Breast epithelium (tissue), 4 donors: ENCODE measurements around the gene ARSH. TPM values are rescaled to one million over a fixed set of nuclear protein-coding genes. Genes with fewer than 3 reads are reported as not detected.
"Not testable (repeated sequence)": the region's sequence is repeated elsewhere in the genome, so short reads cannot be mapped to it uniquely, and the experiment has no call there.

ENCODE experiments used
- DNase-seq, 2 donors: peaks; one replicate each; pipeline ENCODE4 v3.0.0-alpha.2; 2019; ENCODE audit warnings: low spot score in 2 of 2
- H3K27ac ChIP-seq, 2 donors: fragments of 200-600 bp; sonication (generic) in 1 of 2; one replicate each; pipeline ENCODE4 v1.5.1; 2016 to 2019; ENCODE audit warnings: mild to moderate bottlenecking in 1 of 2
- H3K27me3 ChIP-seq, 2 donors: fragments of 200-600 bp; sonication (generic) in 1 of 2; one replicate each; pipeline versions ENCODE4 v1.5.1 to v1.6.0; 2017 to 2019; ENCODE audit warnings: control low read depth in 1 of 2, mild to moderate bottlenecking in 1 of 2
- H3K36me3 ChIP-seq: fragments of 200-600 bp; one replicate; pipeline ENCODE4 v1.5.1; 2019
- H3K4me1 ChIP-seq, 2 donors: fragments of 200-600 bp; sonication (generic); one replicate each; pipeline ENCODE4 v1.5.1; 2016 to 2019; ENCODE audit warnings: control low read depth in 1 of 2
- H3K4me3 ChIP-seq, 3 donors: fragments of 200-600 bp; sonication (generic); 1 replicate in 2 of 3; 2 replicates in 1 of 3; pipeline ENCODE4 v1.5.1; 2016 to 2019; ENCODE audit warnings: mild to moderate bottlenecking in 3 of 3, moderate library complexity in 2 of 3
- H3K9me3 ChIP-seq, 2 donors: fragments of 200-600 bp; sonication (generic) in 1 of 2; one replicate each; pipeline ENCODE4 v1.5.1; 2016 to 2019; ENCODE audit warnings: control low read depth in 1 of 2
- CTCF ChIP-seq, 3 donors: fragments of 450-650 bp; IDR thresholded peaks; one replicate each; pipeline ENCODE4 v1.5.1; 2016 to 2017; ENCODE audit warnings: antibody characterized with exemption in 3 of 3, mild to moderate bottlenecking in 3 of 3, moderate library complexity in 3 of 3
- POLR2A ChIP-seq: fragments of 450-650 bp; IDR thresholded peaks from one replicate; pipeline ENCODE4 v1.6.1; 2016; ENCODE audit warnings: antibody characterized with exemption, mild to moderate bottlenecking, moderate library complexity
- POLR2AphosphoS5 ChIP-seq, 3 donors: sonication (generic); formaldehyde crosslinking; IDR thresholded peaks; one replicate each; pipeline ENCODE4 v1.6.1; 2017; ENCODE audit warnings: antibody characterized with exemption in 3 of 3
- intact Hi-C: fragments of 100-400 bp; cut with DNase I; formaldehyde crosslinking; loops from one replicate; pipeline ENCODE4 v1.15.1; 2023; ENCODE audit warnings: low total_unique reads
- total RNA-seq, 3 donors: library from RNA; depleted of rRNA; stranded (reverse); fragments of >200 nt; gene quantifications; one replicate each; pipeline ENCODE4 v1.1.0, GENCODE V29; 2016

The ARSH gene
- total RNA-seq, 3 donors from 2014 or later: 0.33 TPM; not detected in 2

- Histone ChIP-seq H3K27ac (no peak overlapping the region), H3K4me1 (no peaks in the 10 kb centered on the region), H3K4me3 (no peak overlapping the region), H3K9me3 (no peaks in the 10 kb centered on the region), H3K27me3 (no peaks in the 10 kb centered on the region), H3K36me3 (no peaks in the 10 kb centered on the region)
- DNase-seq: no peak
- intact Hi-C loops: no loop called here
- TF ChIP-seq POLR2AphosphoS5 (IDR thresholded peaks at IDR 0.05) (no peak), CTCF (IDR thresholded peaks at IDR 0.05) (no peak), POLR2A (no peak)
Observed at GRCh38 chrX:3044196-3044595, 37.9 kb downstream of the ARSH start.

- Histone ChIP-seq H3K9me3 (no peaks in the 10 kb centered on the region), H3K27me3 (no peaks in the 10 kb centered on the region), H3K27ac (no peak overlapping the region), H3K4me3 (no peak overlapping the region), H3K4me1 (no peaks in the 10 kb centered on the region), H3K36me3 (no peaks in the 10 kb centered on the region)
- no peak for DNase-seq
- intact Hi-C loops: no loop called here
- no peak for TF ChIP-seq POLR2A
- no peak for TF ChIP-seq CTCF (IDR thresholded peaks at IDR 0.05)
- TF ChIP-seq POLR2AphosphoS5 (IDR thresholded peaks at IDR 0.05): no peak
Observed at GRCh38 chrX:3044671-3045070, 38.3 kb downstream of the ARSH start.

DNA sequence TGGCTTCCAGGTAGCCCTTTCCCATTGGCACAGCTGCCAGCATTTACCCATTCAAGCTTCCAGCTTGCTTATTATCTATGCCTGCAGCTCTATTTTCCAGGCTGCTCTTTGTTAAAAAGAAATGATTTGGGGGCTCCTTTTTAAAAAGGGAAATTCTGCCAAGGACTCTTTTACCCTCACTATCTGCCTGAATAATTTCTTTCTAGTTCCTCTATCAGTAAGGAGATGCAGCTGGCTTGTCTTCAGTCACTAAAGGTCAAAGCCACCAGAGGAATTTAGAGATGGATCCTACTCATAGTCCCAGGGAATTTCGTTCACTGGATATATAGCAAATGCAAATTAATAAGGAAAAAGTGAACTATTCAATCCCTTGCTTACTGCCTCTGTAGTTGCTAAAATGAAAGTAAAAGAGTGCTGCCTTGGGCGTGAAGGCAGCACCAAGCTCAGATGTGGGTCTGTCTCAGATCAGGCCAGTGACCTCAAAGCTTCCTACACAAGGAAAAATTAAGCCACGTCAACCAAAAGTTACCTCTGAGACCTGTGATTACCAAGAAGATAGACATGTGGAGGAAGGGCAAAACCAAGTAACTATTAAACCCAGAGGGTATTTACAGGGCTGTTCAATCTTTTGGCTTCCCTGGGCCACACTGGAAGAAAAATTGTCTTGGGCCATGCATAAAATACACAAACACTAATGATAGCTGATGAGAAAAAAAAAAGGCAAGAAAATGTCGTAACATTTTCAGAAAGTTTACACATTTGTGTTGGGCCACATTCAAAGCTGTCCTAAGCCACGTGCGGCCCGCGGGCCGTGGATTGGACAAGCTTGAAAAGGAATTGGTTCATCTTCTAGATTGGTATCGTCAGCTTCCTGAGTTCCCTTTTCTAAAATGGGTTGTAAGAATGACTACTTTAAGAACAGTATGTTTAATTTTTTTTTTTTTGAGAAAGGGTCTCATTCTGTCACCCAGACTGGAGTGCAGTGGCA, 40.2 kb downstream of the ARSH start:
- Histone ChIP-seq H3K4me1 (no peaks in the 10 kb centered on the region), H3K27me3 (no peaks in the 10 kb centered on the region)
- intact Hi-C loops: no loop called here

GRCh38 chrX:3050523-3051175, 44.3 kb downstream of the ARSH start:
- intact Hi-C loops, DNase-seq, H3K27me3 ChIP-seq, H3K36me3 ChIP-seq, H3K27ac ChIP-seq, H3K9me3 ChIP-seq, H3K4me1 ChIP-seq, H3K4me3 ChIP-seq: not testable (repeated sequence)

More for the DNA sequence above, 40.2 kb downstream of the ARSH start:
- H3K9me3 ChIP-seq: no peaks in the 10 kb centered on the region
- H3K27ac ChIP-seq: no peak overlapping the region
- H3K4me3 ChIP-seq: no peak overlapping the region
- TF ChIP-seq CTCF (IDR thresholded peaks at IDR 0.05) (no peak), POLR2AphosphoS5 (IDR thresholded peaks at IDR 0.05) (no peak), POLR2A (no peak)
- no peak for DNase-seq
- no peaks in the 10 kb centered on the region for H3K36me3 ChIP-seq

DNA sequence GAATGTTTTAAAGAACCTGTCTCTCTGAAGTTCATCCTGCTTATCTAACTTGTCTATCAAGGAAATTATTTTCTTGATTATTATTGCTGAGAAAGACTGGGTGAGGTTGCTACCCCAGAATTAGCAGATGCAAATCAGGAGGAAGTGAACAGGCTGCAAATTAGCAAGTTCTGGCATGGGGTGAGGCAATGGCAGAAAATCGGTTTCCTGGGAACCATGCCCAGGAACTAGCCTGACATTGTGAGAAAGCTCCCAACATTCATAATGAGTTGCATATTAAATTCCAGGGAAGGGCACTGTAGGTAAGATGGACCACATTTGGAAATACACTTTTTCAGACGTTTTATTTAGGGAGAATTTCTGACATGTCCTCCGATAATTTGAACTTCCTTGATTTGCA, 46.5 kb downstream of the ARSH start:
- TF ChIP-seq POLR2A: no peak
- no peak for TF ChIP-seq POLR2AphosphoS5 (IDR thresholded peaks at IDR 0.05)
- TF ChIP-seq CTCF (IDR thresholded peaks at IDR 0.05): no peak
- Histone ChIP-seq H3K27me3 (peaks cover 0 to 2% of the 10 kb centered on the region in 2 donors), H3K4me1 (no peaks in the 10 kb centered on the region), H3K27ac (no peak overlapping the region), H3K9me3 (no peaks in the 10 kb centered on the region), H3K4me3 (no peak overlapping the region), H3K36me3 (no peaks in the 10 kb centered on the region)
- no peak for DNase-seq
- intact Hi-C loops: no loop called here
